Measurements from ENCODE around the gene SMG6. TPM values are rescaled to one million over a fixed set of nuclear protein-coding genes. Genes with fewer than 3 reads are reported as not detected.

Gene SMG6
- total RNA-seq, 1 experiment from 2014 or later = 13.5 TPM

DNA sequence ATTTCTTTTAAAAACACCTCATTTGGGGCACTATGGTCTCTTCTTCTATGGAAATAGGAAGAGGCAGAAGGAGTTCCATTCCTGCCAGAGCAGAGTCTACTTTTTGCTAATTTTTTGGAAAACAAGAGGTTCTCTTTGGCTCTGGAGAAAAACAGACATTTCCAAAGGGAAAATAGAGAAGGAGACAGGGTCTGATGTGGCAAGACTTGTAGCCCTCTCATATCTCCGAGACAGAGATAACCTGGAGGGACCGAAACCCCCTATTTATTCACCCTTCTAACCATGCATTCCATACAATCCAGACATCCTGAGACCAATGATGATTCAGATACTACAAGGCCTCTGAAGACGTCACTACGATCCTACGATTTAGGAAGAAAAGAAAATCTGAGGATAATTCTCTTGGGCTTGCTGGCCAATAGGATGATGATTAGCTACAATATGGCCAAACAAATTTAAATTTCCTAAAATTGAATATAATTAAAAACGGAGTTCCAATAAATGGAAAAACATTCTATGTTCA is 178.5 kb downstream of the SMG6 start:
- no peaks in the 10 kb centered on the region for H3K36me3 Mint-ChIP-seq (ENCODE audit: insufficient read depth, unreplicated experiment)
- intact Hi-C loops (cut with micrococcal nuclease; ENCODE audit: unreplicated experiment) = no loop called here
- no TSS peak for BruUV-seq (replicated peaks)
- H3K27me3 Mint-ChIP-seq (ENCODE audit: unreplicated experiment) = no peaks in the 10 kb centered on the region
- H3K4me1 Mint-ChIP-seq (ENCODE audit: low read depth, unreplicated experiment) = no peaks in the 10 kb centered on the region
- no peak for DNase-seq
- no peak overlapping the region for H3K27ac Mint-ChIP-seq (ENCODE audit: unreplicated experiment)
- TF ChIP-seq, protein P1, sequence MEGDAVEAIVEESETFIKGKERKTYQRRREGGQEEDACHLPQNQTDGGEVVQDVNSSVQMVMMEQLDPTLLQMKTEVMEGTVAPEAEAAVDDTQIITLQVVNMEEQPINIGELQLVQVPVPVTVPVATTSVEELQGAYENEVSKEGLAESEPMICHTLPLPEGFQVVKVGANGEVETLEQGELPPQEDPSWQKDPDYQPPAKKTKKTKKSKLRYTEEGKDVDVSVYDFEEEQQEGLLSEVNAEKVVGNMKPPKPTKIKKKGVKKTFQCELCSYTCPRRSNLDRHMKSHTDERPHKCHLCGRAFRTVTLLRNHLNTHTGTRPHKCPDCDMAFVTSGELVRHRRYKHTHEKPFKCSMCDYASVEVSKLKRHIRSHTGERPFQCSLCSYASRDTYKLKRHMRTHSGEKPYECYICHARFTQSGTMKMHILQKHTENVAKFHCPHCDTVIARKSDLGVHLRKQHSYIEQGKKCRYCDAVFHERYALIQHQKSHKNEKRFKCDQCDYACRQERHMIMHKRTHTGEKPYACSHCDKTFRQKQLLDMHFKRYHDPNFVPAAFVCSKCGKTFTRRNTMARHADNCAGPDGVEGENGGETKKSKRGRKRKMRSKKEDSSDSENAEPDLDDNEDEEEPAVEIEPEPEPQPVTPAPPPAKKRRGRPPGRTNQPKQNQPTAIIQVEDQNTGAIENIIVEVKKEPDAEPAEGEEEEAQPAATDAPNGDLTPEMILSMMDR (IDR thresholded peaks at IDR 0.05; ENCODE audit: unreplicated experiment) = no peak
- no peaks in the 10 kb centered on the region for H3K9me3 Mint-ChIP-seq (ENCODE audit: low read depth, unreplicated experiment)
- CTCF ChIA-PET = no interaction called here
- H3K4me3 Mint-ChIP-seq (ENCODE audit: low read depth, unreplicated experiment) = no peak overlapping the region

DNA sequence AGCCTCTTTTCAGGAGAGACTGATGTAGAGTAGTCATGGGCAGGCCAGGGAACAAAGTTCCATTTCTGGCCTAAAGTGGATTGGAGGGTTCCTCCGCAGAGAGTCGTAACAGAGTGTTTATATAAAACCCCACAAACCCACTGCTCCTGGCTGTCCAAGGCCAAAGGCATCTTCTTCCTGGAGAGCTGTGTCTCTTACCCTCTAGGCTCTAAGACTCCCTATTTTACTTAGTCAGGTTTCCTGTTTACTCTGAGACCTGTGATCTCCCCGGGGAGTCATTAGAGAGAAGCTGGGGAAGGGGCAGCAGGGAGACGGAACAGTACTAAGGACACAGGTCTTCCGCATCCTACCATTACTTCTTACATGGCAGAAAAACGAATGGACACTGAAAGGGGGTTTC is 179.2 kb downstream of the SMG6 start:
- no TSS peak for BruUV-seq (replicated peaks)
- H3K4me1 Mint-ChIP-seq (ENCODE audit: low read depth, unreplicated experiment) = no peaks in the 10 kb centered on the region
- no peaks in the 10 kb centered on the region for H3K36me3 Mint-ChIP-seq (ENCODE audit: insufficient read depth, unreplicated experiment)
- DNase-seq = no peak
- intact Hi-C loops (cut with micrococcal nuclease; ENCODE audit: unreplicated experiment) = no loop called here
- TF ChIP-seq, protein P1 (IDR thresholded peaks at IDR 0.05; ENCODE audit: unreplicated experiment) = no peak
- H3K27ac Mint-ChIP-seq (ENCODE audit: unreplicated experiment) = no peak overlapping the region
- H3K4me3 Mint-ChIP-seq (ENCODE audit: low read depth, unreplicated experiment) = no peak overlapping the region
- H3K9me3 Mint-ChIP-seq (ENCODE audit: low read depth, unreplicated experiment) = no peaks in the 10 kb centered on the region
- H3K27me3 Mint-ChIP-seq (ENCODE audit: unreplicated experiment) = no peaks in the 10 kb centered on the region
- CTCF ChIA-PET = no interaction called here

DNA sequence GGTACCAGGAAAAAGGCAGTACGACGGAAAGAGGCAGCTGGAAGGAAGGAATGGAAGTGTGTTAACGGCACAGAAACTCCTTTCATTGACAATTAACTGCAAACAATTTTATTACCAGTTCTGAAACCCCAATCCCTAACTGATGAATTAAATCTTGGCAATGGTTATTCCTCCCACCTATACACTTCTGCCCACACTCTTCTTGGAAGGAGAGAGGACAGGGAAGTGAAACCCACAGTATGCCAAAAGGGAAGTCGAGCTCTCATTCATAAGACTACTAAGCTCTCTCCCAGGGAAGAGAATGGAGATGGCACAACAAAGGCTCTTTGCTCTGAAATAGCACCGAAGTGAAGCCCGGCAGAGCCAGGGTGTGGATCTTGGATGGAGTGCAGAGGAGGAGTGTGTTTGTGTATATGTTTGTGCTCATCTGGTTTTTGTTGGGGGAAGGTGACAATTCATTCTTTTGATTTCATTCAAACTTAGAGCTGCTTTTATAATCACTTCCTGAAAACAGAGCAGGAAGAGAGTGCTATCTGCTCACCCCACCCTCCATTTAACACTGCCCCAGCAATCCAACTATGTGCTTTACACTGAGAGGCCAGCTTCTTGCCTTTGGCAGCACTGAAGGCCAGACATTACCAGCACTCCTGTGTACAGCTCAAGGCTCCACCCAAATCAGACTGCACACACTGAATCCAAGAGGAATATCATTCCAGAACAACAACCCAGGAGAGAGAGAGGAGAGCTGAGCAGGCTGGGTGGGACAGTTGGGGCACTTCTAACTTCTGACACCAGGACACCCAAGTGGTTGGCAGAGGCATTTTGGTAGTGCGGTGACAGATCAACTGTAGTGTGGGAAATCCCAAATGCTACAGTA is 180.0 kb downstream of the SMG6 start:
- TF ChIP-seq, protein P1 (IDR thresholded peaks at IDR 0.05; ENCODE audit: unreplicated experiment) = no peak
- no peaks in the 10 kb centered on the region for H3K36me3 Mint-ChIP-seq (ENCODE audit: insufficient read depth, unreplicated experiment)
- H3K4me1 Mint-ChIP-seq (ENCODE audit: low read depth, unreplicated experiment) = no peaks in the 10 kb centered on the region
- no peaks in the 10 kb centered on the region for H3K9me3 Mint-ChIP-seq (ENCODE audit: low read depth, unreplicated experiment)
- intact Hi-C loops (cut with micrococcal nuclease; ENCODE audit: unreplicated experiment) = no loop called here
- DNase-seq = no peak
- no peaks in the 10 kb centered on the region for H3K27me3 Mint-ChIP-seq (ENCODE audit: unreplicated experiment)
- H3K27ac Mint-ChIP-seq (ENCODE audit: unreplicated experiment) = no peak overlapping the region
- no peak overlapping the region for H3K4me3 Mint-ChIP-seq (ENCODE audit: low read depth, unreplicated experiment)
- CTCF ChIA-PET = no interaction called here
- BruUV-seq (replicated peaks) = no TSS peak

DNA sequence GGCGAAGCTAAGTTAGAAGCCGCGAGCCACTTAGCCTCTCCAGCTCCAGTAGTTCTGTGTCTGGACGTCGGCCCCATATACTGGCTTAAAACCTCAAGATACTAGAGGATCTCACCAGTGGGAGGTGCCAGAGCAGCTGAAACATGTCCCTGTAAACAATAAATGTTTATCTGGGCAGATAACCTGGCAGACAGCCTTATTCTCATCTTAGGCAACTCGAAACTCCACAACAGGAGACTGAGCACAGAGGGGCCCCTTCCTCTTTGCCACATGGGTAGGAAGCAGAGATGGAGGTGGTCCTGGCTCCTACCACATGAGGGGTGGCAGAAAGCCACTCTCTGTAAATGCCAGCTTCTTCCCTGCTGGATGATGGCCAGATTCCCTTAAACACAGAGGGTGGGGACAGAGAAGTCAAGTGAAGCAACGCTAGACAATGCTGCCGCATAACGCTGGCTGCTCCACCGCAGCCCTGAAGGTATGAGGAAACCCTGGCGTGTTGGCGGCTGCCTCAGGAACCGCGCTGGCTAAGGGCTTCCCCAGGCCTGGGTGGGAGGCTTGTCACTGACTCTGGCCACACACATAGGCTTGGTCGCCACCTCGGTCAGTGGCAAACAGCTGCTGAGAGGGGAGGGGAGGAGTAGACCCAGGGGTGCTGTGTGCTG is 180.8 kb downstream of the SMG6 start:
- no peaks in the 10 kb centered on the region for H3K9me3 Mint-ChIP-seq (ENCODE audit: low read depth, unreplicated experiment)
- H3K27me3 Mint-ChIP-seq (ENCODE audit: unreplicated experiment) = no peaks in the 10 kb centered on the region
- CTCF ChIA-PET = interaction anchor here (0.6 kb wide), 1 partner anchor 18 kb away, joined by 4 read pairs; no protein-coding TSS in a partner anchor
- H3K4me1 Mint-ChIP-seq (ENCODE audit: low read depth, unreplicated experiment) = no peaks in the 10 kb centered on the region
- no peak for DNase-seq
- intact Hi-C loops (cut with micrococcal nuclease; ENCODE audit: unreplicated experiment) = no loop called here
- BruUV-seq (replicated peaks) = no TSS peak
- no peaks in the 10 kb centered on the region for H3K36me3 Mint-ChIP-seq (ENCODE audit: insufficient read depth, unreplicated experiment)
- no peak overlapping the region for H3K4me3 Mint-ChIP-seq (ENCODE audit: low read depth, unreplicated experiment)
- TF ChIP-seq, protein P1 (IDR thresholded peaks at IDR 0.05; ENCODE audit: unreplicated experiment) = no peak
- no peak overlapping the region for H3K27ac Mint-ChIP-seq (ENCODE audit: unreplicated experiment)
